Adrenal gland (tissue), 5 donors: ENCODE measurements around the gene CLEC2A.

Source experiments
- POLR2A ChIP-seq, 2 donors: fragments of 450-650 bp; IDR thresholded peaks; one replicate each; pipeline ENCODE4 v1.6.1; 2017; ENCODE audit warnings: antibody characterized with exemption in 2 of 2, mild to moderate bottlenecking in 2 of 2, moderate library complexity in 1 of 2
- TF ChIP-seq, protein P1 (sequence below), 6 experiments: fragments of 450-650 bp in 4 of 6; fragments of 200-600 bp in 2 of 6; sonication (generic) in 1 of 6; IDR thresholded peaks; 1 replicate in 5 of 6; 2 replicates in 1 of 6; pipeline versions ENCODE4 v1.5.1 to v1.8.0; 2016 to 2021; ENCODE audit warnings: antibody characterized with exemption in 6 of 6, mild to moderate bottlenecking in 2 of 6, moderate library complexity in 1 of 6
- donor health status: DM: no; HTN: no; CAD: no.

DNA sequence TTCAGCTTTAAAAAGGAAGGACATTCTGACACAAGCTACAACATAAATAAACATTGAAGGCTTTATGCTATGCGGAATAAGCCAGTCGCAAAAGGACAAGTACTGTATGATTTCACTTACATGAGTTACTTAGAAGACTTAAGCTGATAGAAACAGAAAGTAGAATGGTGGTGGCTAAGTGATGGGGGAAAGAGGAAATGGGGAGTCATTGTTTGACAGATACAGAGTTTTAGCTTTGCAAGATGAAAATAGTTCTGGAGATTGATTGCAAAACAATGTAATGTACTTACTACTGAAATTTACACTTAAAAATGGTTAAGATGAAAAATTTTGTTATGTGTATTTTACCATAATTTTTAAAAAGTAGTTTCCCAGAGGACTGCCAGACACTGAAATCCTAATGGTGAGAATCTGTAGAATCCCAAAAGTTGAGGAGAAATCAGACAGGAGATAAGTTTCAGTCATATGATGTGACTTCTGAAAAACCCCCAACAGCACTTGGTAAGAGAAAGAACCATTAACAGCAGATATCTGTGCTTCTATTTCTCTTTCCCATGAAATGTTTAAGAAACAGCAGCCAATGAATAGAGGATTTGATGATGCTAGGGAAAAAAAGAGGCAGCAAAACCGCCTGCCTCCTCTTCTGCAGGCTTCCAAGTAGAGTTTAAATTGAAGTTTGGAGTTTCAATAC is 16.6 kb upstream of the CLEC2A start:
- TF ChIP-seq, protein P1, sequence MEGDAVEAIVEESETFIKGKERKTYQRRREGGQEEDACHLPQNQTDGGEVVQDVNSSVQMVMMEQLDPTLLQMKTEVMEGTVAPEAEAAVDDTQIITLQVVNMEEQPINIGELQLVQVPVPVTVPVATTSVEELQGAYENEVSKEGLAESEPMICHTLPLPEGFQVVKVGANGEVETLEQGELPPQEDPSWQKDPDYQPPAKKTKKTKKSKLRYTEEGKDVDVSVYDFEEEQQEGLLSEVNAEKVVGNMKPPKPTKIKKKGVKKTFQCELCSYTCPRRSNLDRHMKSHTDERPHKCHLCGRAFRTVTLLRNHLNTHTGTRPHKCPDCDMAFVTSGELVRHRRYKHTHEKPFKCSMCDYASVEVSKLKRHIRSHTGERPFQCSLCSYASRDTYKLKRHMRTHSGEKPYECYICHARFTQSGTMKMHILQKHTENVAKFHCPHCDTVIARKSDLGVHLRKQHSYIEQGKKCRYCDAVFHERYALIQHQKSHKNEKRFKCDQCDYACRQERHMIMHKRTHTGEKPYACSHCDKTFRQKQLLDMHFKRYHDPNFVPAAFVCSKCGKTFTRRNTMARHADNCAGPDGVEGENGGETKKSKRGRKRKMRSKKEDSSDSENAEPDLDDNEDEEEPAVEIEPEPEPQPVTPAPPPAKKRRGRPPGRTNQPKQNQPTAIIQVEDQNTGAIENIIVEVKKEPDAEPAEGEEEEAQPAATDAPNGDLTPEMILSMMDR (IDR thresholded peaks at IDR 0.05): no peak
- TF ChIP-seq POLR2A (IDR thresholded peaks at IDR 0.05): no peak
